ENCODE results near the gene ZMYM2. TPM values are rescaled to one million over a fixed set of nuclear protein-coding genes. Genes with fewer than 3 reads are reported as not detected.
"Not testable (repeated sequence)": the region's sequence is repeated elsewhere in the genome, so short reads cannot be mapped to it uniquely, and the experiment has no call there.

The ZMYM2 gene
- total RNA-seq, 2 donors from 2014 or later: 94.2 to 102 TPM

DNA sequence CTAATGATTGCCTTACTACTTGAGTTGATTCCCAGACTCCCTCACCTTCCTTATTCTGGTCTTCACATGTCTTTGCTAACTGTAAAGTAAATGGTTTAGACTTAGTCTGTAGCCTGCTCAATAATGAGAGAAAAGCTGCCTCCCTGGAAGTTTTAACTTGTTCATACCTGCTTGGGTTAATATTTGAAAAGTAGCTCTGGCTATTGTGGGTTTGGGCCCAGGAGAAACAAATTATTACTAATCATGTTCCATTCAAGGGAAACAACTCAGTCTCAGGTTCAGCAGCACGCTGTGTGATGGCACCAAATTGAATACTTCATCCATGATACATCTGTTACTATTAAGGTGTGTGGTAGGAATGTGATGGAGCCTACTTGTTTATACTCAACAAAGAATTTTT lies 75.0 kb downstream of the ZMYM2 start:
- peaks cover 26% of the 10 kb centered on the region for H3K36me3 ChIP-seq
- TF ChIP-seq, protein P1, sequence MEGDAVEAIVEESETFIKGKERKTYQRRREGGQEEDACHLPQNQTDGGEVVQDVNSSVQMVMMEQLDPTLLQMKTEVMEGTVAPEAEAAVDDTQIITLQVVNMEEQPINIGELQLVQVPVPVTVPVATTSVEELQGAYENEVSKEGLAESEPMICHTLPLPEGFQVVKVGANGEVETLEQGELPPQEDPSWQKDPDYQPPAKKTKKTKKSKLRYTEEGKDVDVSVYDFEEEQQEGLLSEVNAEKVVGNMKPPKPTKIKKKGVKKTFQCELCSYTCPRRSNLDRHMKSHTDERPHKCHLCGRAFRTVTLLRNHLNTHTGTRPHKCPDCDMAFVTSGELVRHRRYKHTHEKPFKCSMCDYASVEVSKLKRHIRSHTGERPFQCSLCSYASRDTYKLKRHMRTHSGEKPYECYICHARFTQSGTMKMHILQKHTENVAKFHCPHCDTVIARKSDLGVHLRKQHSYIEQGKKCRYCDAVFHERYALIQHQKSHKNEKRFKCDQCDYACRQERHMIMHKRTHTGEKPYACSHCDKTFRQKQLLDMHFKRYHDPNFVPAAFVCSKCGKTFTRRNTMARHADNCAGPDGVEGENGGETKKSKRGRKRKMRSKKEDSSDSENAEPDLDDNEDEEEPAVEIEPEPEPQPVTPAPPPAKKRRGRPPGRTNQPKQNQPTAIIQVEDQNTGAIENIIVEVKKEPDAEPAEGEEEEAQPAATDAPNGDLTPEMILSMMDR (IDR thresholded peaks at IDR 0.05): no peak

GRCh38 chr13:20035130-20035529 lies 76.6 kb downstream of the ZMYM2 start:
- TF ChIP-seq, protein P1 (IDR thresholded peaks at IDR 0.05): no peak
- no peaks in the 10 kb centered on the region for H3K27me3 ChIP-seq (replicated peaks; ENCODE audit: insufficient read depth)
- DNase-seq (ENCODE audit: low spot score): no peak
- no peak overlapping the region for H3K27ac ChIP-seq
- no peaks in the 10 kb centered on the region for H3K9me3 ChIP-seq
- no peak overlapping the region for H3K4me3 ChIP-seq
- H3K4me1 ChIP-seq (ENCODE audit: control insufficient read depth in 1 of 2, low read depth in 2 of 2): no peaks in the 10 kb centered on the region
- ATAC-seq (ENCODE audit: insufficient number of reproducible peaks, low FRiP score, low read depth): no peak
- H3K36me3 ChIP-seq: peaks cover 21% of the 10 kb centered on the region

More for the DNA sequence above, 75.0 kb downstream of the ZMYM2 start:
- ATAC-seq (ENCODE audit: insufficient number of reproducible peaks, low FRiP score, low read depth) (no peak), DNase-seq (ENCODE audit: low spot score) (no peak)
- no peaks in the 10 kb centered on the region for H3K9me3 ChIP-seq
- H3K4me3 ChIP-seq: no peak overlapping the region
- H3K4me1 ChIP-seq (ENCODE audit: control insufficient read depth in 1 of 2, low read depth in 2 of 2): no peaks in the 10 kb centered on the region
- H3K27ac ChIP-seq: no peak overlapping the region
- H3K27me3 ChIP-seq (replicated peaks; ENCODE audit: insufficient read depth): no peaks in the 10 kb centered on the region

GRCh38 chr13:20037908-20038307 lies 79.4 kb downstream of the ZMYM2 start:
- no peaks in the 10 kb centered on the region for H3K9me3 ChIP-seq
- ATAC-seq (ENCODE audit: insufficient number of reproducible peaks, low FRiP score, low read depth) (no peak), DNase-seq (ENCODE audit: low spot score) (no peak)
- H3K36me3 ChIP-seq: peaks cover 15% of the 10 kb centered on the region
- no peak overlapping the region for H3K27ac ChIP-seq
- H3K4me1 ChIP-seq (ENCODE audit: control insufficient read depth in 1 of 2, low read depth in 2 of 2): no peaks in the 10 kb centered on the region
- H3K27me3 ChIP-seq (replicated peaks; ENCODE audit: insufficient read depth): no peaks in the 10 kb centered on the region
- TF ChIP-seq, protein P1 (IDR thresholded peaks at IDR 0.05): no peak
- no peak overlapping the region for H3K4me3 ChIP-seq

DNA sequence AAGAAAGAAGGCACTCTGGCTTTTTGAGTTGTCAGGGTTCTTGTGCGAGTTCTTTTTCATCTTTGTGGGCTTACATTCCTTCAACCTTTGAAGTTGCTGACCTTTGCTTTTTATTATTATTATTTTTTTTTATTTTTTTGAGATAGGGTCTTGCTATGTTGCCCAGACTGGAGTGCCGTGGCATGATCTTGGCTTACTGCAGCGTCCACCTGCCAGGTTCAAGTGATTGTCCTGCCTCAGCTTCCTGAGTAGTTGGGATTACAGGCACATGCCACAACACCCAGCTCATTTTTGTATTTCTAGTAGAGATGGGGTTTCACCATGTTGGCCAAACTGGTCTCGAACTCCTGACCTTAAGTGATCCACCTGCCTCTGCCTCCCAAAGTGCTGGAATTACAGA lies 84.1 kb downstream of the ZMYM2 start:
- H3K27ac ChIP-seq; ATAC-seq (ENCODE audit: insufficient number of reproducible peaks, low FRiP score, low read depth); H3K9me3 ChIP-seq; H3K4me1 ChIP-seq (ENCODE audit: control insufficient read depth in 1 of 2, low read depth in 2 of 2); H3K4me3 ChIP-seq; H3K27me3 ChIP-seq (replicated peaks; ENCODE audit: insufficient read depth); DNase-seq (ENCODE audit: low spot score): not testable (repeated sequence)
- H3K36me3 ChIP-seq: peaks cover 19% of the 10 kb centered on the region

DNA sequence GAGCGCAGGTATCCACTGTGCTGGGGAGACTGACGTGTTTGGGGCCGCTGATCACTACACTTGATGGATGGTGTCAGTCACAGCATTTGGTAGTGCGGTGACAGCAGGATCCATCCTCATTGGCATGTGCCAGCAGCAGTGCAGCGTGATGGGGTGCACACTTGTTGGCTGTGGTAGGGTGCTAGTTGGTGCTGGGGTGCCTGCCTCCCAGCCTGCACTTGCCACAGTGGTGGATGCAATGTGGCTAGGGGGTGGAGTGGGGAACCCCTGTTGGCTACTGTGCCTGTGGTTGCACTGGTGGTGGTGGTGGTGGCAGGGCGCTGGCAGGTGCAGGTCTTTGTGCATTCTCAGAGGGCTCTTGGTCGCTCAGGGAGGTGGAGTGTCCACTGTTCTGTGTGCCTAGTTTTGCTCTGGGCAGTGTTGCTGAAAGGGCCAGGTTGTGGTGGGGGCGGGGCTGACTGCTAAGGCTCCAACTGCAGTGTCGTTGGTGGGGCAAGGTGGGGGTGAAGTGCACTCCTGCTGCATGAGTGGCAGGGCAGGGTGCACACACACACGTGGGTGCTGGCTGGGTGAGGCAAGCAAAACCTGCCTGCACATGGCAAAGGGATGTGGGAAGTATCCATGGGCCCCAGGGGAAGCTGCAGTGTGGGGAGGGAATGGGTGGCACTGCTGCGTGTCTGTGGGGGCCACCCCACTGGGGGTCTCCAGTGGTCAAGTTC lies 84.8 kb downstream of the ZMYM2 start:
- Histone ChIP-seq H3K9me3 (no peaks in the 10 kb centered on the region), H3K4me1 (ENCODE audit: control insufficient read depth in 1 of 2, low read depth in 2 of 2) (no peaks in the 10 kb centered on the region), H3K4me3 (no peak overlapping the region), H3K27ac (no peak overlapping the region), H3K36me3 (peaks cover 14% of the 10 kb centered on the region), H3K27me3 (replicated peaks; ENCODE audit: insufficient read depth) (no peaks in the 10 kb centered on the region)
- DNase-seq (ENCODE audit: low spot score) (no peak), ATAC-seq (ENCODE audit: insufficient number of reproducible peaks, low FRiP score, low read depth) (no peak)
- TF ChIP-seq, protein P1 (IDR thresholded peaks at IDR 0.05): no peak

- Histone ChIP-seq H3K9me3 (no peaks in the 10 kb centered on the region), H3K4me1 (ENCODE audit: control insufficient read depth in 1 of 2, low read depth in 2 of 2) (no peaks in the 10 kb centered on the region), H3K27ac (no peak overlapping the region), H3K4me3 (no peak overlapping the region), H3K36me3 (peaks cover 14% of the 10 kb centered on the region), H3K27me3 (replicated peaks; ENCODE audit: insufficient read depth) (no peaks in the 10 kb centered on the region)
- DNase-seq (ENCODE audit: low spot score) (no peak), ATAC-seq (ENCODE audit: insufficient number of reproducible peaks, low FRiP score, low read depth) (no peak)
- TF ChIP-seq, protein P1 (IDR thresholded peaks at IDR 0.05): no peak
Observed at GRCh38 chr13:20044086-20044485, 85.6 kb downstream of the ZMYM2 start.
